GM23248 (cell line): ENCODE results near the gene CTF1. TPM values are rescaled to one million over a fixed set of nuclear protein-coding genes. Genes with fewer than 3 reads are reported as not detected.

Experiments used
- DNase-seq: peaks from one replicate; pipeline ENCODE4 v3.0.0-alpha.2; 2015
- H2AFZ ChIP-seq: fragments of 200-600 bp; sonication (generic); 2 replicates; pipeline ENCODE4 v1.6.1; 2016; ENCODE audit warnings: antibody characterized with exemption
- H3F3A ChIP-seq: fragments of 200-600 bp; sonication (generic); 2 replicates; pipeline ENCODE4 v1.6.1; 2016; ENCODE audit warnings: mild to moderate bottlenecking, antibody characterized with exemption, mixed run types; ENCODE audit not compliant: insufficient read depth
- H3K27ac ChIP-seq: fragments of 200-600 bp; sonication (generic); 2 replicates; pipeline ENCODE4 v1.5.1; 2016; ENCODE audit warnings: mild to moderate bottlenecking
- H3K27me3 ChIP-seq: fragments of 200-600 bp; sonication (generic); replicated peaks from 2 replicates; pipeline ENCODE4 v1.6.1; 2016; ENCODE audit warnings: mild to moderate bottlenecking; ENCODE audit not compliant: insufficient read depth
- H3K36me3 ChIP-seq: fragments of 200-600 bp; sonication (generic); 2 replicates; pipeline ENCODE4 v1.6.1; 2016; ENCODE audit warnings: low read depth, mild to moderate bottlenecking
- H3K4me1 ChIP-seq: fragments of 200-600 bp; sonication (generic); 2 replicates; pipeline ENCODE4 v1.6.1; 2016; ENCODE audit warnings: mild to moderate bottlenecking; ENCODE audit not compliant: insufficient read depth
- H3K4me2 ChIP-seq: fragments of 200-600 bp; sonication (generic); one replicate; pipeline ENCODE4 v1.6.1; 2016; ENCODE audit warnings: mild to moderate bottlenecking; ENCODE audit not compliant: unreplicated experiment
- H3K4me3 ChIP-seq: fragments of 200-600 bp; sonication (generic); 2 replicates; pipeline ENCODE4 v1.5.1; 2016; ENCODE audit warnings: mild to moderate bottlenecking
- H3K79me2 ChIP-seq: fragments of 200-600 bp; sonication (generic); 2 replicates; pipeline ENCODE4 v1.6.1; 2016; ENCODE audit warnings: mild to moderate bottlenecking; ENCODE audit not compliant: insufficient read depth
- H3K9ac ChIP-seq: fragments of 200-600 bp; sonication (generic); 2 replicates; pipeline ENCODE4 v1.6.1; 2016; ENCODE audit warnings: mild to moderate bottlenecking
- H3K9me2 ChIP-seq: fragments of 200-600 bp; sonication (generic); 2 replicates; pipeline ENCODE4 v1.6.1; 2016; ENCODE audit warnings: mixed run types, mild to moderate bottlenecking, moderate library complexity; ENCODE audit not compliant: insufficient read depth
- H3K9me3 ChIP-seq: fragments of 200-600 bp; sonication (generic); one replicate; pipeline ENCODE4 v1.6.1; 2017; ENCODE audit warnings: low read depth
- H4K20me1 ChIP-seq: fragments of 200-600 bp; sonication (generic); 2 replicates; pipeline ENCODE4 v1.6.0; 2016; ENCODE audit not compliant: insufficient read depth
- EZH2 ChIP-seq: fragments of 200-600 bp; sonication (generic); IDR thresholded peaks from 2 replicates; pipeline ENCODE4 v1.6.1; 2018; ENCODE audit warnings: antibody characterized with exemption, mild to moderate bottlenecking; ENCODE audit not compliant: insufficient read depth, poor library complexity, severe bottlenecking
- EZH2phosphoT487 ChIP-seq: fragments of 200-600 bp; sonication (generic); IDR thresholded peaks from 2 replicates; pipeline ENCODE4 v1.6.1; 2018; ENCODE audit warnings: antibody characterized with exemption, moderate library complexity, mild to moderate bottlenecking, low read depth; ENCODE audit not compliant: insufficient read depth
- WGBS, 2 experiments: methylation state at CpG; one replicate each; pipeline ENCODE4 v1.1.6; 2015 to 2017; ENCODE audit warnings: low lambda C conversion rate in 2 of 2, low coverage in 1 of 2; ENCODE audit errors: missing lambda C conversion rate in 2 of 2; 5-methylcytosine and 5-hydroxymethylcytosine counted together
- in situ Hi-C: fragments of 300-500 bp; cut with MboI; formaldehyde crosslinking; loops from 2 replicates; pipeline ENCODE4 v1.15.0; 2020
- polyA plus RNA-seq: library from polyadenylated mRNA; unstranded; fragments of >200 nt; fragmentation: Nextera tagmentation; extraction: Ambion mirVana; gene quantifications from 2 replicates; pipeline ENCODE4 v1.2.1, GENCODE V29; 2016
- total RNA-seq: library from RNA; depleted of rRNA; stranded (reverse); fragments of >200 nt; shearing (Covaris generic); gene quantifications from 2 replicates; pipeline ENCODE4 v1.2.3, GENCODE V29; 2014

Gene CTF1
- total and polyA plus RNA-seq, 2 experiments from 2014 or later, result 2.1 to 4.8 TPM

GRCh38 chr16:30903596-30903995 is 7.2 kb downstream of the CTF1 start:
- DNase-seq, result peak; percentile 39
- Histone ChIP-seq H4K20me1 (no peaks in the 10 kb centered on the region), H3K9me2 (no peaks in the 10 kb centered on the region), H3K36me3 (no peaks in the 10 kb centered on the region), H3K79me2 (no peaks in the 10 kb centered on the region), H3K9me3 (no peaks in the 10 kb centered on the region), H3K4me3 (no peak overlapping the region), H3K4me2 (no peak overlapping the region), H3K4me1 (no peaks in the 10 kb centered on the region; the same call in 1 of the 2 replicates), H3K27me3 (no peaks in the 10 kb centered on the region), H3K27ac (no peak overlapping the region), H3F3A (peaks cover 11% of the 10 kb centered on the region; the same call in 1 of the 2 replicates), H3K9ac (no peak overlapping the region), H2AFZ (peak overlapping the region; percentile 64)
- in situ Hi-C loops, result no loop called here
- TF ChIP-seq EZH2 (no peak), EZH2phosphoT487 (no peak)
- 74 to 91% methylated on average over 4 of the region's 4 CpGs for WGBS, 2 experiments

DNA sequence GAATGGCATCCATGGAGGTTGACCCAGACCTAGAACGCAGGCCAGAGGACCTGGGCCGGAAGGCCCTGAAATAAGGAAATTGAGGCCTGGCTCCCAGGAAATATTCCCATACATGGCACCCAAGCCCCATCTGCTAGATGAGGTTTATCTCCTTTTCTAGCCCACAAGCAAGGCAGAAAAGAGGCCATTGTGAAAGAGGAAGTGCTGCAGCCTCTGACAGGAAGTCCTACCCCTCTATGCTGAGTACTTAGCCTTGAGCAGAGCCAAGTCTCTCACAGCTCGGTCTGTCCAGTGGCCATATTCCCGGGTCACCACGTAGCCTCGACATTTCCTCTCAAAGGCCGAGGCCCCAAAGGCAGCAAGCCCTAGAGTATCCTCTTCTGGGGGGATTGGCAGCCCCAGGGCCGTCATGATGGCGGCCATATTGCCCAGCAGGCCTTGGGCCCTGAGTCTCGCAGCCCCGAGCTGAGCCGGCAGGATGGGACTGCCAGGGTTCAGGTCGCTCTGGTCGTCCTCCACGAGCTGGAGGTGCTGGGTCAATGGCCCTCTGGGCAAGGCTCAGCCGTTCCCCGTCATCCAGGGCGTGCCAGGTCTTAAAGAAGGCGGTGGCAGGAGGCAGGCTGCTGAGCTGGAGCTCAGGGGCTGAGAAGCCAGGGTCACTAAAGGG is 7.8 kb downstream of the CTF1 start:
- no peak overlapping the region for H3K4me3 ChIP-seq
- H3K9me3 ChIP-seq, result no peaks in the 10 kb centered on the region
- H3K27me3 ChIP-seq, result no peaks in the 10 kb centered on the region
- WGBS, 2 experiments, result 97 to 99% methylated on average over 18 to 19 of the region's 19 CpGs
- no peaks in the 10 kb centered on the region for H4K20me1 ChIP-seq
- DNase-seq, result no peak
- H3K27ac ChIP-seq, result no peak overlapping the region
- in situ Hi-C loops, result no loop called here
- no peaks in the 10 kb centered on the region; the same call in 1 of the 2 replicates for H3K4me1 ChIP-seq
- H3K9ac ChIP-seq, result no peak overlapping the region
- H3K9me2 ChIP-seq, result no peaks in the 10 kb centered on the region
- H2AFZ ChIP-seq, result no peak overlapping the region
- TF ChIP-seq EZH2phosphoT487, result no peak
- no peak for TF ChIP-seq EZH2
- H3K79me2 ChIP-seq, result no peaks in the 10 kb centered on the region
- peaks cover 11% of the 10 kb centered on the region; the same call in 1 of the 2 replicates for H3F3A ChIP-seq
- H3K36me3 ChIP-seq, result no peaks in the 10 kb centered on the region
- no peak overlapping the region for H3K4me2 ChIP-seq

- H3K9me3 ChIP-seq, result no peaks in the 10 kb centered on the region
- TF ChIP-seq EZH2, result no peak
- TF ChIP-seq EZH2phosphoT487, result no peak
- in situ Hi-C loops, result no loop called here
- no peaks in the 10 kb centered on the region; the same call in 1 of the 2 replicates for H3K4me1 ChIP-seq
- H3K27me3 ChIP-seq, result no peaks in the 10 kb centered on the region
- H3K79me2 ChIP-seq, result no peaks in the 10 kb centered on the region
- no peaks in the 10 kb centered on the region for H4K20me1 ChIP-seq
- no peak for DNase-seq
- peaks cover 4% of the 10 kb centered on the region; the same call in 1 of the 2 replicates for H3F3A ChIP-seq
- H3K9ac ChIP-seq, result no peak overlapping the region
- H2AFZ ChIP-seq, result no peak overlapping the region
- H3K27ac ChIP-seq, result no peak overlapping the region
- H3K4me3 ChIP-seq, result no peak overlapping the region
- WGBS, 2 experiments, result 89 to 91% methylated on average over 4 of the region's 4 CpGs
- H3K4me2 ChIP-seq, result no peak overlapping the region
- no peaks in the 10 kb centered on the region for H3K36me3 ChIP-seq
- H3K9me2 ChIP-seq, result no peaks in the 10 kb centered on the region
These were observed 10.7 kb downstream of the CTF1 start for GRCh38 chr16:30907064-30907463.

DNA sequence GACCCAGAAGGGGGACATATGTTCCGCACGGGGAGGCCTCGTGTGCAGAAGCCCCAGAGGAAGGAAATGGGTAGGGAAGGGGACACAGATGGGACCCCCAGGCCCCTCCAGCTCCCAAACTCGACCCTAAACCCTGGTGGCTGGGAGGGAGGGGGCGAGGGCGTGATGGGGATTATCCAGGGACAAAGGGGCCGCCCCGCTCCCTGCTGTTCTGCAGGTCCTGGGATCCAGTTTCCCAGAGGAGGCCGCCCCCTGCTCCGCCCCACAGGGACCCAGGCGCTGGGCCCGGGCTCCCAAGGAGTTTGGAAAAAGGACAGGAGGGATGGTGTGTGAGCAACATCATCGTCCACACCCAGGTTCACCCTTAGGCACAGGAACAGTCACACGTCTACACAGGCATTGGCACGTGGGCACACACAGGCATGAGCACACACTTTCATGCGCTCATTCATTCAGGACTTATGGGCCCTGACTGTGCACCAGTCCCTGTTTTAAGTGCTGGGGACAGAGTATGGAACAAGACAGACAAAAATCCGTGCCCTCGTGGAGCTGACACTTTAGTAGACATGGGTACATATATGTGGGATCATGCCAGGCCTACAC is 14.1 kb downstream of the CTF1 start:
- no peaks in the 10 kb centered on the region for H4K20me1 ChIP-seq
- no peak overlapping the region for H3K4me3 ChIP-seq
- H3K4me1 ChIP-seq, result no peaks in the 10 kb centered on the region
- no peak overlapping the region for H3K9ac ChIP-seq
- H3K9me2 ChIP-seq, result no peaks in the 10 kb centered on the region
- no peak for TF ChIP-seq EZH2phosphoT487
- H3K36me3 ChIP-seq, result no peaks in the 10 kb centered on the region
- in situ Hi-C loops, result no loop called here
- H3K27me3 ChIP-seq, result no peaks in the 10 kb centered on the region
- H3K4me2 ChIP-seq, result no peak overlapping the region
- H3K9me3 ChIP-seq, result no peaks in the 10 kb centered on the region
- H3F3A ChIP-seq, result no peaks in the 10 kb centered on the region
- H2AFZ ChIP-seq, result no peak overlapping the region
- no peak for DNase-seq
- WGBS, 2 experiments, result 56 to 62% methylated on average over 16 to 18 of the region's 18 CpGs
- no peaks in the 10 kb centered on the region for H3K79me2 ChIP-seq
- no peak overlapping the region for H3K27ac ChIP-seq
